Activated naive CD8-positive, alpha-beta T cell treated with anti-CD3 and anti-CD28 coated beads, Interleukin-2, amount 50 U/mL, for 24 hours (primary cell): ENCODE measurements around the gene LHX3.

Experiments used
- ATAC-seq: fragments of 150-1000 bp; cut with Tn5 transposase; one replicate; pipeline ENCODE4 v1.10.0; 2021
- DNase-seq: peaks from one replicate; pipeline ENCODE4 v3.0.0; 2021
- H3K27ac Mint-ChIP-seq: one replicate; pipeline ENCODE4 v1.8.0; 2021; ENCODE audit warnings: mild to moderate bottlenecking, mixed read lengths
- H3K27me3 Mint-ChIP-seq: one replicate; pipeline ENCODE4 v1.8.0; 2021; ENCODE audit warnings: mixed read lengths
- H3K36me3 Mint-ChIP-seq: one replicate; pipeline ENCODE4 v1.8.0; 2021; ENCODE audit warnings: low read depth, mixed read lengths
- H3K4me1 Mint-ChIP-seq: one replicate; pipeline ENCODE4 v1.8.0; 2021; ENCODE audit warnings: mixed read lengths
- H3K4me3 Mint-ChIP-seq: one replicate; pipeline ENCODE4 v1.8.0; 2021; ENCODE audit warnings: mild to moderate bottlenecking, moderate library complexity, mixed read lengths
- H3K9me3 Mint-ChIP-seq: one replicate; pipeline ENCODE4 v1.8.0; 2021; ENCODE audit warnings: mixed read lengths

LHX3 gene

GRCh38 chr9:136211441-136212344 is 6.8 kb upstream of the LHX3 start:
- Mint-ChIP-seq H3K4me1 (no peaks in the 10 kb centered on the region), H3K36me3 (peaks cover 45% of the 10 kb centered on the region), H3K27ac (no peak overlapping the region), H3K27me3 (no peaks in the 10 kb centered on the region), H3K4me3 (no peak overlapping the region), H3K9me3 (no peaks in the 10 kb centered on the region)
- ATAC-seq (no peak), DNase-seq (no peak)

- DNase-seq (no peak), ATAC-seq (no peak)
- no peak overlapping the region for H3K27ac Mint-ChIP-seq
- H3K4me1 Mint-ChIP-seq = no peaks in the 10 kb centered on the region
- H3K9me3 Mint-ChIP-seq = no peaks in the 10 kb centered on the region
- no peak overlapping the region for H3K4me3 Mint-ChIP-seq
- peaks cover 47% of the 10 kb centered on the region for H3K36me3 Mint-ChIP-seq
- H3K27me3 Mint-ChIP-seq = peaks cover 2% of the 10 kb centered on the region
Observed at GRCh38 chr9:136211006-136211405, 6.1 kb upstream of the LHX3 start.

- ATAC-seq (no peak), DNase-seq (no peak)
- Mint-ChIP-seq H3K27me3 (peaks cover 2% of the 10 kb centered on the region), H3K27ac (no peak overlapping the region), H3K36me3 (peaks cover 43% of the 10 kb centered on the region), H3K9me3 (no peaks in the 10 kb centered on the region), H3K4me1 (no peaks in the 10 kb centered on the region), H3K4me3 (no peak overlapping the region)
Observed at GRCh38 chr9:136210276-136210675, 5.3 kb upstream of the LHX3 start.

GRCh38 chr9:136209786-136210185 is 4.9 kb upstream of the LHX3 start:
- DNase-seq = no peak
- Mint-ChIP-seq H3K27ac (no peak overlapping the region), H3K4me1 (no peaks in the 10 kb centered on the region), H3K27me3 (peaks cover 2% of the 10 kb centered on the region), H3K4me3 (no peak overlapping the region), H3K36me3 (peaks cover 38% of the 10 kb centered on the region), H3K9me3 (no peaks in the 10 kb centered on the region)
- no peak for ATAC-seq

GRCh38 chr9:136209232-136209631 is 4.3 kb upstream of the LHX3 start:
- H3K9me3 Mint-ChIP-seq = no peaks in the 10 kb centered on the region
- ATAC-seq (no peak), DNase-seq (no peak)
- peaks cover 4% of the 10 kb centered on the region for H3K27me3 Mint-ChIP-seq
- H3K27ac Mint-ChIP-seq = no peak overlapping the region
- no peak overlapping the region for H3K4me3 Mint-ChIP-seq
- peaks cover 34% of the 10 kb centered on the region for H3K36me3 Mint-ChIP-seq
- H3K4me1 Mint-ChIP-seq = no peaks in the 10 kb centered on the region

GRCh38 chr9:136208675-136209074 is 3.7 kb upstream of the LHX3 start:
- Mint-ChIP-seq H3K4me1 (no peaks in the 10 kb centered on the region), H3K4me3 (no peak overlapping the region), H3K9me3 (no peaks in the 10 kb centered on the region), H3K36me3 (peaks cover 28% of the 10 kb centered on the region), H3K27ac (no peak overlapping the region), H3K27me3 (peaks cover 8% of the 10 kb centered on the region)
- DNase-seq (no peak), ATAC-seq (no peak)

GRCh38 chr9:136207616-136208015 is 2.7 kb upstream of the LHX3 start:
- H3K4me3 Mint-ChIP-seq = no peak overlapping the region
- no peak for ATAC-seq

GRCh38 chr9:136206602-136207275 is 1.8 kb upstream of the LHX3 start:
- Mint-ChIP-seq H3K27ac (no peak overlapping the region), H3K36me3 (peaks cover 12% of the 10 kb centered on the region), H3K9me3 (no peaks in the 10 kb centered on the region), H3K4me1 (no peaks in the 10 kb centered on the region), H3K4me3 (no peak overlapping the region), H3K27me3 (peaks cover 14% of the 10 kb centered on the region)
- no peak for ATAC-seq
- no peak for DNase-seq

More at GRCh38 chr9:136207616-136208015, 2.7 kb upstream of the LHX3 start:
- Mint-ChIP-seq H3K4me1 (no peaks in the 10 kb centered on the region), H3K9me3 (no peaks in the 10 kb centered on the region), H3K27ac (no peak overlapping the region), H3K27me3 (peaks cover 13% of the 10 kb centered on the region), H3K36me3 (peaks cover 19% of the 10 kb centered on the region)
- DNase-seq = no peak

- Mint-ChIP-seq H3K9me3 (no peaks in the 10 kb centered on the region), H3K27me3 (peaks cover 21% of the 10 kb centered on the region), H3K4me3 (no peak overlapping the region), H3K4me1 (no peaks in the 10 kb centered on the region), H3K27ac (no peak overlapping the region), H3K36me3 (peaks cover 10% of the 10 kb centered on the region)
- ATAC-seq (no peak), DNase-seq (no peak)
Observed at GRCh38 chr9:136205707-136205992, 722 bp upstream of the LHX3 start.

- no peak for ATAC-seq
- Mint-ChIP-seq H3K27ac (no peak overlapping the region), H3K4me3 (no peak overlapping the region), H3K9me3 (no peaks in the 10 kb centered on the region), H3K4me1 (no peaks in the 10 kb centered on the region), H3K27me3 (peaks cover 32% of the 10 kb centered on the region), H3K36me3 (peaks cover 10% of the 10 kb centered on the region)
- no peak for DNase-seq
Observed at GRCh38 chr9:136204145-136204805, 653 bp downstream of the LHX3 start.

GRCh38 chr9:136203408-136204144 is 1.4 kb downstream of the LHX3 start:
- Mint-ChIP-seq H3K9me3 (no peaks in the 10 kb centered on the region), H3K36me3 (peaks cover 10% of the 10 kb centered on the region), H3K4me3 (no peak overlapping the region)

GRCh38 chr9:136202454-136203407 is 2.2 kb downstream of the LHX3 start:
- H3K27ac Mint-ChIP-seq = no peak overlapping the region
- H3K4me3 Mint-ChIP-seq = no peak overlapping the region
- no peak for ATAC-seq
- peaks cover under 1% of the 10 kb centered on the region for H3K4me1 Mint-ChIP-seq
- no peak for DNase-seq
- peaks cover 7% of the 10 kb centered on the region for H3K36me3 Mint-ChIP-seq
- no peaks in the 10 kb centered on the region for H3K9me3 Mint-ChIP-seq
- peaks cover 42% of the 10 kb centered on the region for H3K27me3 Mint-ChIP-seq

More at GRCh38 chr9:136203408-136204144, 1.4 kb downstream of the LHX3 start:
- H3K27ac Mint-ChIP-seq = no peak overlapping the region
- DNase-seq = no peak
- H3K27me3 Mint-ChIP-seq = peaks cover 34% of the 10 kb centered on the region
- no peaks in the 10 kb centered on the region for H3K4me1 Mint-ChIP-seq
- ATAC-seq = no peak

GRCh38 chr9:136201609-136202453 is 3.1 kb downstream of the LHX3 start:
- Mint-ChIP-seq H3K36me3 (peaks cover 4% of the 10 kb centered on the region), H3K27ac (no peak overlapping the region), H3K27me3 (peaks cover 45% of the 10 kb centered on the region), H3K4me3 (no peak overlapping the region), H3K9me3 (no peaks in the 10 kb centered on the region), H3K4me1 (peaks cover 4% of the 10 kb centered on the region)
- peak; percentile 25 for DNase-seq
- no peak for ATAC-seq
